Keratinocyte (primary cell): ENCODE data around the gene FGD4. TPM values are rescaled to one million over a fixed set of nuclear protein-coding genes. Genes with fewer than 3 reads are reported as not detected.

Experiments used
- DNase-seq: peaks from one replicate; pipeline ENCODE4 v3.0.0-alpha.2; 2011; ENCODE audit warnings: low read depth, missing footprints, low spot score
- FAIRE-seq: peaks from 2 replicates; lab custom pipeline; 2011; peaks lifted over from hg19 to GRCh38; lab: Jason Lieb, UNC
- H2AFZ ChIP-seq: 2 replicates; pipeline ENCODE4 v1.6.0; 2012; ENCODE audit warnings: low read length, control low read depth, inconsistent platforms; ENCODE audit not compliant: control insufficient read depth
- H3K27ac ChIP-seq: 2 replicates; pipeline ENCODE4 v1.5.1; 2011; ENCODE audit warnings: low read length; ENCODE audit not compliant: control insufficient read depth, insufficient read depth
- H3K27me3 ChIP-seq: 3 replicates; pipeline ENCODE4 v1.6.0; 2011; ENCODE audit warnings: low read length; ENCODE audit not compliant: control insufficient read depth, insufficient read depth; ENCODE audit errors: extremely low read depth
- H3K36me3 ChIP-seq, 2 experiments: 2 replicates in 1 of 2; 3 replicates in 1 of 2; pipeline ENCODE4 v1.5.1; 2011; ENCODE audit warnings: low read length in 2 of 2, mild to moderate bottlenecking in 1 of 2; ENCODE audit not compliant: control insufficient read depth in 2 of 2, insufficient read depth in 2 of 2; ENCODE audit errors: extremely low read depth in 1 of 2
- H3K4me1 ChIP-seq: 3 replicates; pipeline ENCODE4 v1.5.1; 2011; ENCODE audit warnings: low read length; ENCODE audit not compliant: control insufficient read depth, insufficient read depth; ENCODE audit errors: extremely low read depth
- H3K4me2 ChIP-seq: 3 replicates; pipeline ENCODE4 v1.6.0; 2011; ENCODE audit warnings: low read depth, low read length; ENCODE audit not compliant: control insufficient read depth, insufficient read depth; ENCODE audit errors: extremely low read depth
- H3K4me3 ChIP-seq, 3 experiments: fragments of 200-600 bp in 1 of 3; sonication (generic) in 1 of 3; 2 replicates in 2 of 3; 3 replicates in 1 of 3; pipeline ENCODE4 v1.5.1; 2011 to 2016; ENCODE audit warnings: low read length in 3 of 3, mild to moderate bottlenecking in 3 of 3, control low read depth in 2 of 3, inconsistent platforms in 1 of 3, low read depth in 1 of 3, mixed read lengths in 1 of 3, mixed run types in 1 of 3, moderate library complexity in 1 of 3; ENCODE audit not compliant: control insufficient read depth in 2 of 3, insufficient read depth in 2 of 3; ENCODE audit errors: extremely low read depth in 1 of 3
- H3K79me2 ChIP-seq: 2 replicates; pipeline ENCODE4 v1.6.0; 2012; ENCODE audit warnings: low read length; ENCODE audit not compliant: control insufficient read depth, insufficient read depth
- H3K9ac ChIP-seq: 3 replicates; pipeline ENCODE4 v1.6.0; 2011; ENCODE audit warnings: low read length; ENCODE audit not compliant: control insufficient read depth, insufficient read depth; ENCODE audit errors: extremely low read depth
- H3K9me1 ChIP-seq: 3 replicates; pipeline ENCODE4 v1.6.0; 2011; ENCODE audit warnings: low read length; ENCODE audit not compliant: control insufficient read depth, insufficient read depth; ENCODE audit errors: extremely low read depth
- H3K9me3 ChIP-seq: 2 replicates; pipeline ENCODE4 v1.5.1; 2012; ENCODE audit warnings: low read depth, low read length; ENCODE audit not compliant: control insufficient read depth
- H4K20me1 ChIP-seq: 3 replicates; pipeline ENCODE4 v1.6.0; 2011; ENCODE audit warnings: low read length; ENCODE audit not compliant: control insufficient read depth, insufficient read depth; ENCODE audit errors: extremely low read depth
- EZH2 ChIP-seq: IDR thresholded peaks from one replicate; pipeline ENCODE4 v1.6.1; 2012; ENCODE audit warnings: inconsistent platforms, mild to moderate bottlenecking, low read length, moderate library complexity
- dilution Hi-C: fragments of 300-500 bp; cut with MboI; formaldehyde crosslinking; loops from one replicate; pipeline ENCODE4 v1.7.0; 2020; ENCODE audit warnings: low sequenced_read_pairs; ENCODE audit not compliant: extremely low pct_ligation_motif_present
- polyA plus RNA-seq, 5 experiments: library from polyadenylated mRNA; depleted of rRNA in 3 of 5; stranded (reverse) in 3 of 5; stranded (forward) in 1 of 5; unstranded in 1 of 5; fragments of >200 nt; gene quantifications; 1 replicate in 1 of 5; 2 replicates in 3 of 5; 3 replicates in 1 of 5; pipeline versions ENCODE4 v1.2.1 to v1.2.3, GENCODE V29; 2011 to 2012; ENCODE audit warnings: missing spikeins in 2 of 5, low read depth in 1 of 5, low replicate concordance in 1 of 5
- TF ChIP-seq, protein P1 (sequence below), 3 experiments: IDR thresholded peaks in 1 of 3; conservative IDR thresholded peaks in 1 of 3; optimal IDR thresholded peaks in 1 of 3; 2 replicates in 2 of 3; 3 replicates in 1 of 3; pipeline versions ENCODE3 to v1.5.1; 2011; ENCODE audit warnings: low read length in 3 of 3, mild to moderate bottlenecking in 3 of 3, moderate library complexity in 2 of 3, control low read depth in 1 of 3, inconsistent platforms in 1 of 3; ENCODE audit not compliant: insufficient read depth in 2 of 3; ENCODE audit errors: extremely low read depth in 1 of 3

FGD4 gene
- polyA plus RNA-seq, 1 donor (not counting 4 experiments of a cell fraction or from before 2014, with no cell fraction given): 10.5 TPM

GRCh38 chr12:32566663-32567295 is 167.4 kb downstream of the FGD4 start:
- FAIRE-seq (peak; percentile 62), DNase-seq (no peak)
- Histone ChIP-seq H3K79me2 (peaks cover 13% of the 10 kb centered on the region), H3K36me3 (peaks cover 0 to 6% of the 10 kb centered on the region in 2 experiments), H4K20me1 (no peaks in the 10 kb centered on the region), H2AFZ (no peak overlapping the region), H3K27me3 (no peaks in the 10 kb centered on the region), H3K4me3 (no peak overlapping the region), H3K9me1 (no peaks in the 10 kb centered on the region), H3K9me3 (no peaks in the 10 kb centered on the region), H3K9ac (no peak overlapping the region), H3K4me2 (peak overlapping the region; percentile 40), H3K4me1 (peaks cover 29% of the 10 kb centered on the region), H3K27ac (peak overlapping the region; percentile 85)
- TF ChIP-seq, protein P1, sequence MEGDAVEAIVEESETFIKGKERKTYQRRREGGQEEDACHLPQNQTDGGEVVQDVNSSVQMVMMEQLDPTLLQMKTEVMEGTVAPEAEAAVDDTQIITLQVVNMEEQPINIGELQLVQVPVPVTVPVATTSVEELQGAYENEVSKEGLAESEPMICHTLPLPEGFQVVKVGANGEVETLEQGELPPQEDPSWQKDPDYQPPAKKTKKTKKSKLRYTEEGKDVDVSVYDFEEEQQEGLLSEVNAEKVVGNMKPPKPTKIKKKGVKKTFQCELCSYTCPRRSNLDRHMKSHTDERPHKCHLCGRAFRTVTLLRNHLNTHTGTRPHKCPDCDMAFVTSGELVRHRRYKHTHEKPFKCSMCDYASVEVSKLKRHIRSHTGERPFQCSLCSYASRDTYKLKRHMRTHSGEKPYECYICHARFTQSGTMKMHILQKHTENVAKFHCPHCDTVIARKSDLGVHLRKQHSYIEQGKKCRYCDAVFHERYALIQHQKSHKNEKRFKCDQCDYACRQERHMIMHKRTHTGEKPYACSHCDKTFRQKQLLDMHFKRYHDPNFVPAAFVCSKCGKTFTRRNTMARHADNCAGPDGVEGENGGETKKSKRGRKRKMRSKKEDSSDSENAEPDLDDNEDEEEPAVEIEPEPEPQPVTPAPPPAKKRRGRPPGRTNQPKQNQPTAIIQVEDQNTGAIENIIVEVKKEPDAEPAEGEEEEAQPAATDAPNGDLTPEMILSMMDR (optimal IDR thresholded peaks at IDR 0.05 in 1 of 3, IDR thresholded peaks at IDR 0.05 in 1 of 3, conservative IDR thresholded peaks at IDR 0.05 in 1 of 3; ENCODE audit: extremely low read depth in 1 of 3, insufficient read depth in 2 of 3, low read length in 3 of 3): no peak
- TF ChIP-seq EZH2: no peak
- dilution Hi-C loops: no loop called here

- H3K9ac ChIP-seq: no peak overlapping the region
- H2AFZ ChIP-seq: no peak overlapping the region
These were observed 167.9 kb downstream of the FGD4 start for GRCh38 chr12:32567296-32567674.

More at GRCh38 chr12:32567296-32567674, 167.9 kb downstream of the FGD4 start:
- H3K36me3 ChIP-seq: peaks cover 0 to 6% of the 10 kb centered on the region in 2 experiments
- peaks cover 10% of the 10 kb centered on the region for H3K79me2 ChIP-seq
- H3K9me1 ChIP-seq: no peaks in the 10 kb centered on the region
- TF ChIP-seq, protein P1 (optimal IDR thresholded peaks at IDR 0.05 in 1 of 3, IDR thresholded peaks at IDR 0.05 in 1 of 3, conservative IDR thresholded peaks at IDR 0.05 in 1 of 3; ENCODE audit: extremely low read depth in 1 of 3, insufficient read depth in 2 of 3, low read length in 3 of 3): no peak
- TF ChIP-seq EZH2: no peak
- dilution Hi-C loops: no loop called here
- FAIRE-seq: no peak
- H3K9me3 ChIP-seq: no peaks in the 10 kb centered on the region
- no peak overlapping the region for H3K4me3 ChIP-seq
- H3K27me3 ChIP-seq: no peaks in the 10 kb centered on the region
- peak overlapping the region; percentile 85 for H3K27ac ChIP-seq
- DNase-seq: no peak
- H3K4me2 ChIP-seq: peak overlapping the region; percentile 34
- peaks cover 29% of the 10 kb centered on the region for H3K4me1 ChIP-seq
- no peaks in the 10 kb centered on the region for H4K20me1 ChIP-seq
